GM19372 (cell line): Measurements from ENCODE around the gene MFAP1.
A peak's percentile ranks its signal among the peaks of the same experiment; 100 is the strongest.
"Not testable (repeated sequence)": the region's sequence is repeated elsewhere in the genome, so short reads cannot be mapped to it uniquely, and the experiment has no call there.

Experiments
- ATAC-seq: cut with Tn5 transposase; IDR thresholded peaks from one replicate; pipeline ENCODE4 v1.9.1; 2021; ENCODE audit warnings: mild to moderate bottlenecking, low read depth, moderate library complexity; ENCODE audit not compliant: unreplicated experiment

The MFAP1 gene

GRCh38 chr15:43824302-43825246 lies at the start of gene MFAP1:
Gene MFAP1 (minus strand): TSS chr15:43824690. CDS start chr15:43824569, 121 bp downstream.
- ATAC-seq: peak; percentile 70

- no peak for ATAC-seq
Measured at GRCh38 chr15:43873651-43874050, 49.2 kb upstream of the MFAP1 start.

DNA sequence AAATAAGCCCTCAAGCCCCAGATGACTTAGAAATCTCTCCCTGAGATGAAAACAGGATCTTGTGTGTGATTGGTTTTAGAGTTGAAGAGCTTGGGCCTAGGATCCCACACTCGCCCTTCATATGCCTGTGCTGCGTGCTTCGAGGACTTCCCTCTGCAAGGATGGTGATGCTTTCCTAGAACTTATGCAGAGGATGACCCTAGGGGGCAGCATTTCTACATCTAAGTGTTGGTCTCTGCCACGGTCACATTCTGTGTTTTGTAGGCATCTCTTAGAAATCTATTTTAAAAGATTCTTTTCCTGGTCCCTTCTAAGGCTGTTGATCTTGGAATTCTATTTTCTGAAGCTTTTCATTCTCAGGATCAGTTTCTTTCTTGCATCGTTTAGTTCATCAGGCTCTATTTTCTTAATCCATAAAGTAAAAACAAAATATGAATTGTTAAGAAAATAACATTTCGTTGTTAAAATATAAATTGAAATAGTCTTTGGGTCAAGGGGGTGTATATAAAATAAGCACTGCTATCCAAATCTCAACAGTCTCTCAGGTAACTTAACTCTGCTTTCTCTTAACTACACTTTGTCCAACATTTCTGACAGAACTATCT lies 48.0 kb upstream of the MFAP1 start:
- no peak for ATAC-seq

GRCh38 chr15:43871835-43872234 lies 47.3 kb upstream of the MFAP1 start:
- no peak for ATAC-seq

- ATAC-seq: no peak
Measured at GRCh38 chr15:43868406-43868805, 43.9 kb upstream of the MFAP1 start.

DNA sequence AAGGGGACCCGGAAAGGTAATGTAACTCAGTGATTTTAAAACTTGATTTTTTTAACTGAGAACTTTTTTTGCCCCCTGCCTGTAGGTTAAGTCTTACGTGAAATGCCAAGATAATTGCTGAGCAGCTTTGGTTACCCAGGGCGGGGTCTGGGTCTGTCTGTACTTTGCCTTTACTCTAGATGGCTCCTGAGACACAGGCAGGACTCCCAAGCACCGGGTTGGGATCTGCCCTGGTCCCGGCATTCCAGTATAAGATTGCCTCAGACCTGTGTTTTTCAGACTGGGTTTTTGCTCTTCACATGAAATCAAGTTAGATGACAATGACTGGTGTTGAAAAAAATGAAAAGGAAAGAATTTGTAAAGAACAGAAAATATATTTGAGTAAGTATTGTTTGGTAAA lies 42.6 kb upstream of the MFAP1 start:
- no peak for ATAC-seq

GRCh38 chr15:43866636-43867035 lies 42.1 kb upstream of the MFAP1 start:
- ATAC-seq: not testable (repeated sequence)

DNA sequence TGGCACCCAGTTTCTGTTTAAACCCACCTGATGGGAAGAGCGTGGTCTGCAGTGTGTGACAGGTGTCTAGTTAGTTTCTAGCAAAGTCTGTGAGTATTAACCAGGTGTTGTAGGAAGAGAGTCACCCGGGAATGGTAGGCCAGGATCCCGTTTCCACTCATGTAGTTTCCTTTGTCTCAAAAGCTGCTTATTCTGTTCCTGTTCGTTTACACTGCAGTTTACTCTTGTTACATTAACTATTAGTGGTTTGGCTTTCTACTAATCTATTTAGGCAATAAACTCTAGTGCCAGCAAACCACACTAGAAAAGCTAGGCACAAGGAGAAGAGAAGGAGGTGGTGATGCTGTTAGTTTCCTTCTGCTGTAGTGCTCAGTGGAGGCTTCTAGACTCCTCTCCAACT lies 35.1 kb upstream of the MFAP1 start:
- no peak for ATAC-seq

DNA sequence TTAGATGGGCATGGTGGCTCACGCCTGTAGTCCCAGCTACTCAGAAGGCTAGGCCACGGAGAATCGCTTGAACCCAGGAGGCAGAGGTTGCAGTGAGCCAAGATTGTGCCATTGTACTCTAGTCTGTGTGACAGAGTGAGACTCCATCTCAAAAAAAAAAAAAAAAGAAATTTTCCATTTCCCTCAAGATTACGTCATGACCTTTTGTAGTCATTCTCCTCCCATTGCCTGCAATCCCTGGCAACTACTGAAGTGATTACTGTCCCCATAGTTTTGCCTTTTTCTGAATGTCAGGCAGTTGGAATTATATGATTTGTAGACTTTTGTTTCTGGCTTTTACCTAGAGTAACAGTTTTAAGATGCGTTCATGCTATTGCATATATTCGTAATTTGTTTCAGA lies 30.3 kb upstream of the MFAP1 start:
- no peak for ATAC-seq

- ATAC-seq: no peak
Measured at GRCh38 chr15:43852607-43853006, 28.1 kb upstream of the MFAP1 start.

DNA sequence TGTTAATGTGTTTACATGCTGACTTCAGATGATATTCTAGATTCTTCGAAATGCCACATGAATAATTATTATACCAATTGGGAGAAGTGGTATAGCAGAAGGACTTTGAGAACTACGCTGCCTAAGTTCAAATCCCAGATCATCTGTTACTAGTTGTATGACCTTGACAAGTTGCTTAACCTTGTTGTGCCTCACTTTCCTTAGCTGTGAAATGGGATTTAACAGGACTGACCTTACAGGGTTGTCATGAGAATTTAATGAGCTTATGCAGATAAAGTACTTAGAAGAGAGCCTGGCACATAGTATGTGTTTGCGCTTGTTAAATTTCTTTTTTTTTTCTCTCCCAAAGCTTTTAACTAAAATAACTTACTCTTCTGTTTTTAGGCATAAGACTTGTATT lies 26.8 kb upstream of the MFAP1 start:
- ATAC-seq: no peak

DNA sequence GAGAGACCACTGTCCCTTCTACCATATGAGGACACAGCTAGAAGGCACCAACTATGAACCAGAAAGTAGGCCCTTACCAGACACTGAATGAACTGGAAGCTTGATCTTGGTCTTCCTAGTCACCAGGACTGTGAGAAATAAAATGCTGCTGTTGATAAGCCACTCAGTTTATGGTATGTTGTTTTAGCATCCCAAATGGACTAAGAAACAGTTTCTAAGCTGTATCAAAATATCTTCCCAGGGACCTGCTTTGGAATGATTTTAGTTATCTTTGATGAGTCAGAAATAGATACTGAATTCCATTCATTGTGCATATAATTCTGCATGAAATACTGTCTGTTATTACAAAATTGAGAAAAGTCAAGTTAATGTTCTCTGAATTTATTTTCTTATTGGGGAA lies 20.9 kb upstream of the MFAP1 start:
- ATAC-seq: no peak

DNA sequence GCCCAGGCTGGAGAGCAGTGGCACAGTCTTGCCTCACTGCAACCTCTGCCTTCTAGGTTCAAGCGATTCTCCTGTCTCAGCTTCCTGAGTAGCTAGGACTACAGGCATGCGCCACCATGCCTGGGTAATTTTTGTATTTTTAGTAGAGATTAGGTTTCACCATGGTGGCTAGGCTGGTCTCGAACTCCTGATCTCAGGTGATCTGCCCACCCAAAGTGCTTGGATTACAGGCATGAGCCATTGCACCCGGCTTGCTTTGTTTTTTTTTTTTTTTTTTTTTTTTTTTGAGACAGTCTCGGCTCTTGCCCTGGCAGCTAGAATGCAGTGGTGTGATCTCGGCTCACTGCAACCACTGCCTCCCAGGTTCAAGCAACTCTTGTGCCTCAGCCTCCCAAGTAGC lies 8.0 kb upstream of the MFAP1 start:
- ATAC-seq: not testable (repeated sequence)

DNA sequence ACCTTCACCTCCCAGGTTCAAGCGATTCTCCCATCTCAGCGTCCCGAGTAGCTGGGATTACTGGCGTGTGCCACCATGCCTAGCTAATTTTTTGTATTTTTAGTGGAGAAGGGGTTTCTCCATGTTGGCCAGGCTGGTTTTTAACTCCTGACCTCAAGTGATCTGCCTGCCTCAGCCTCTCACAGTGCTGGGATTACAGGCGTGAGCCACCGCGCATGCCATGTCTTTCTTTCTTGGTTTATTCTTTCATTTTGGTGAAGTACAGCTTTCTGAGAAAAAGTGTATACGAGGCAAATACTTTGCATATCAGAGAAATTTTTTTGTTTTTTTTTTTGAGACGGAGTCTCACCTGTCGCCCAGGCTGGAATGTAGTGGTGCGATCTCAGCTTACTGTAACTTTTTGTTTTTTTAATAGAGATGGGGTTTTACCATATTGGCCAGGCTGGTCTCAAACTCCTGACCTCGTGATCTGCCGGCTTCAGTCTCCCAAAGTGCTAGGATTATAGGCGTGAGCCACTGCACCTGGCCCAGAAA lies 7.1 kb upstream of the MFAP1 start:
- ATAC-seq: not testable (repeated sequence)

- ATAC-seq: not testable (repeated sequence)
Measured at GRCh38 chr15:43830691-43831275, 6.3 kb upstream of the MFAP1 start.

DNA sequence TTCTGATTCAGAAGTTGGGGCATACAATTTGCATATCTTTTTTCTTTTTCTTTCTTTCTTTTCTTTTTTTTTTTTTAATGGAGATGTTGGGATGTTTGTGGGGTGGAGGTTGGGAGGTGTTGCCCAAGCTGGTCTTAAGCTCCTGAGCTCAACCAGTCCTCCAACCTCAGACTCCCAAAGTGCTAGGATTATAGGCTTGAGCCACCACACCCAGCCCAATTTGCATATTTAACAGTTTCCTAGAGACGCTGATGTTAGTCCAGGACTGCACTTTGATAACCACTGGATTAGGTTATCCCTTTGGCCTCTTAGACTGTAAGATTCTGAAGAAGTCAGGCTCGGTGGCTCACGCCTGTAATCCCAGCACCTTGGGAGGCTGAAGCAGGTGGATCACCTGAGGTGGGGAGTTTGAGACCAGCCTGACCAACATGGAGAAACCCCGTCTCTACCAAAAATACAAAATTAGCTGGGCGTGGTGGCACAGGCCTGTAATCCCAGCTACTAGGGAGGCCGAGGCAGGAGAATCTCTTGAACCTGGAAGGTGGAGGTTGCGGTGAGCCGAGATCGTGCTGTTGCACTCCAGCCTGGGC lies 5.6 kb upstream of the MFAP1 start:
- ATAC-seq: not testable (repeated sequence)

DNA sequence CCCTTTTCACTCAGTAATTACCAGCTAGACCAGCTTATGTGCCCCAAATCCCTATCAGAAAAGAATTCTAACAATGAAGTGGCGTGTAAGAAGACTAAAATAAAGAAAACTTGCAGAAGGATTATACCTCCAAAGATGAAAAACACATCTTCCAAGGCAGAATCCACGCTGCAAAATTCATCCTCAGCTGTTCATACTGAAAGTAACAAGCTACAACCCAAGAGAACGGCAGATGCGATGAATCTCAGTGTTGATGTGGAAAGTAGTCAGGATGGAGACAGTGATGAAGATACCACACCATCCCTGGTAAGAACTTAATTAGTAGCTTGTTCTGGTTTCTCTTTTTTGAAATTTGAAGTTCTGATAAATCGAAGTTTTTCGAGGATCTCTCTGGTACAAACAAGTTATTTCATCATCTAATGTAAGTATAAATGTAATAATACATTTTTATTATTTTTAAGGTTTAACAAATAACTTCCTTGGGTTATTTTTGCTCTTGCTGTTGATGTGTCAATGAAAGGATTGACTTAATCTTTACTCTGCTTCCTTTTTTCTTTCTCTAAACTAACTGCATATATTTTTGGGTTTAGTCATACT lies 3.7 kb upstream of the MFAP1 start:
- ATAC-seq: no peak

DNA sequence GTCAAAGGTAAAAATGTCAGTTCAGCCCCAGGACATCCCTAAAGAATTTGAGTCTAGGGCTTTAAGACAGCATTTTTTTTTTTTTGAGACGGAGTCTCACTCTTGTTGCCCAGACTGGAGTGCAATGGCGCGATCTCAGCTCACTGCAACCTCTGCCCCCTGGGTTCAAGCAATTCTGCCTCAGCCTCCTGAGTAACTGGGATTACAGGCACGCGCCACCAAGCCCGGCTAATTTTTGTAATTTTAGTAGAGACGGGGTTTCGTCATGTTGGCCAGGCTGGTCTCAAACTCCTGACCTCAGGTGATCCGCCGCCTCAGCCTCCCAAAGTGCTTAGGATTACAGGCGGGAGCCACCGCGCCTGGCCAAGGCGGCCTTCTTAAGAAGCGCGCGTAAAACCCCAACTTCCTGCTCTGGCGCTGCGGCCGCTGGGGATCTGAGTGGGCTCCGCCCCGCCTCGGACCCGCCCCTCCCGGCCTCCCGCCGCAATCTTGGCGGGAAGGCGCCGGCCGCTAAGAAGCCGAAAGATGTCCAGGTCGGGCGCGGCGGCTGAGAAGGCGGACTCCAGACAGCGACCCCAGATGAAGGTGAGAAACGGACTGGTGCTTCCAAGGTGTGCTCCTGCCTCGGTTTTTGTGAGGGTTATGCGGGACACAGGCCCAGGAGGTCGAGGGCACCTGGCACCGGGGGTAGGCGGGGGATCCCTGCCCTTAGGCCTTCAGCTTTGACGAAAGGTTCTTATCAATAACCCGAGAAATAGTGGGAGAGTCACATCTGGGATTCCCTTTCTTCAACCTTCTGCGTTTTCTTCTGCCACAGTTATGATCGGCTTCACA lies 2.2 kb upstream of the MFAP1 start, which contains the start of gene WDR76:
TSS of gene WDR76 (plus strand) at position 495 of the 834 bp plus-strand sequence. CDS start at position 526, 31 bp downstream.
- ATAC-seq: peak; percentile 57

DNA sequence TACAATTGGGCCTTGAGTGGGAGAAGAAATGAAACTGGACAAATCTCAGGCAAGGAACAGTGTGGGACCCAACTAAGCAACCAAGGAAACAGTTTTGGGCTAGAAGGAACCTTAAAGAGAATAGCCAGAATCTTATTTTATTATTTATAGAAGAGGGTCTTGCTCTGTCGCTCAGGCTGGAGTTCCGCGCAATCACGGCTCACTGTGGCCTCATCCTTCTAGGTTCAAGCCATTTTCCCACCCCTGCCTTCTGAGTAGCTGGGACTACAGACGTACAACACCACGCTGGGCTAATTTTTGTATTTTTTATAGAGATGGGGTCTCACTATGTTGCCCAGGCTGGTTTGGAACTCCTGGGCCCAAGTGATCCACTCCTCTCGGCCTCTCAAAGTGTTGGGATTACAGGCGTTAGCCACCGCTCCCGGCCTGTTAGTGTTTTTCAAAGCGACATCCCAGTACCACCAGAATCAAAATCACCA lies 1.6 kb upstream of the MFAP1 start:
- ATAC-seq: no peak
